MM.1S (cell line): ENCODE results near the gene CHMP1A.

Source experiments
- DNase-seq: peaks from one replicate; pipeline ENCODE4 v3.0.0-alpha.2; 2015
- H2AFZ ChIP-seq: fragments of 300-600 bp; sonication (generic); 2 replicates; pipeline ENCODE4 v1.6.0; 2016; ENCODE audit warnings: antibody characterized with exemption, low read length
- H3F3A ChIP-seq: fragments of 300-600 bp; sonication (generic); 2 replicates; pipeline ENCODE4 v1.6.1; 2016; ENCODE audit warnings: mild to moderate bottlenecking, antibody characterized with exemption, low read length, moderate library complexity, mixed read lengths; ENCODE audit not compliant: insufficient read depth
- H3K27ac ChIP-seq: fragments of 300-600 bp; sonication (generic); 2 replicates; pipeline ENCODE4 v1.5.1; 2016; ENCODE audit warnings: mild to moderate bottlenecking, low read length
- H3K27me3 ChIP-seq: fragments of 300-600 bp; sonication (generic); replicated peaks from 2 replicates; pipeline ENCODE4 v1.6.0; 2016; ENCODE audit warnings: low read length; ENCODE audit not compliant: insufficient read depth
- H3K36me3 ChIP-seq: fragments of 300-600 bp; sonication (generic); replicated peaks from 2 replicates; pipeline ENCODE4 v1.6.1; 2016; ENCODE audit warnings: mild to moderate bottlenecking, low read length, mixed read lengths; ENCODE audit not compliant: insufficient read depth
- H3K4me1 ChIP-seq: fragments of 300-600 bp; sonication (generic); 2 replicates; pipeline ENCODE4 v1.6.1; 2016; ENCODE audit warnings: low read length, mixed read lengths
- H3K4me2 ChIP-seq: fragments of 300-600 bp; sonication (generic); 2 replicates; pipeline ENCODE4 v1.6.0; 2016; ENCODE audit warnings: low read depth, low read length
- H3K4me3 ChIP-seq: fragments of 300-600 bp; sonication (generic); 2 replicates; pipeline ENCODE4 v1.5.1; 2016; ENCODE audit warnings: low read length, mixed read lengths
- H3K79me2 ChIP-seq: fragments of 300-600 bp; sonication (generic); 2 replicates; pipeline ENCODE4 v1.6.1; 2016; ENCODE audit warnings: mixed run types, low read length, mixed read lengths
- H3K9ac ChIP-seq: fragments of 300-600 bp; sonication (generic); 2 replicates; pipeline ENCODE4 v1.6.1; 2016; ENCODE audit warnings: low read length, mixed read lengths
- H3K9me2 ChIP-seq: fragments of 300-600 bp; sonication (generic); replicated peaks from 2 replicates; pipeline ENCODE4 v1.6.1; 2016; ENCODE audit warnings: mild to moderate bottlenecking, low read length, mixed read lengths; ENCODE audit not compliant: insufficient read depth
- H3K9me3 ChIP-seq: fragments of 300-600 bp; sonication (generic); replicated peaks from 2 replicates; pipeline ENCODE4 v1.6.1; 2016; ENCODE audit warnings: mild to moderate bottlenecking, low read length, mixed read lengths; ENCODE audit not compliant: insufficient read depth
- H4K20me1 ChIP-seq: fragments of 300-600 bp; sonication (generic); 2 replicates; pipeline ENCODE4 v1.6.1; 2016; ENCODE audit warnings: mild to moderate bottlenecking, low read length, moderate library complexity, mixed read lengths; ENCODE audit not compliant: insufficient read depth
- CTCF ChIP-seq: fragments of 300-600 bp; sonication (generic); IDR thresholded peaks from 2 replicates; pipeline ENCODE4 v1.5.1; 2016; ENCODE audit warnings: antibody characterized with exemption, low read length, mixed read lengths
- EZH2 ChIP-seq: fragments of 300-600 bp; sonication (generic); optimal IDR thresholded peaks from 2 replicates; pipeline ENCODE3; 2017; ENCODE audit warnings: low read depth, mild to moderate bottlenecking, antibody characterized with exemption, low read length, mixed read lengths
- EZH2phosphoT487 ChIP-seq: fragments of 300-600 bp; sonication (generic); IDR thresholded peaks from 2 replicates; pipeline ENCODE4 v1.6.1; 2018; ENCODE audit warnings: antibody characterized with exemption, low read length

Gene CHMP1A

GRCh38 chr16:89704281-89704680 is 46.8 kb upstream of the CHMP1A start:
- 0 out of 2 replicates have a peak, but pooled peaks cover 3% of the 10 kb centered on the region for H3K4me1 ChIP-seq
- TF ChIP-seq CTCF = no peak
- TF ChIP-seq EZH2 = no peak
- TF ChIP-seq EZH2phosphoT487 = no peak
- no peak overlapping the region for H3K27ac ChIP-seq
- H3K9me3 ChIP-seq = no peaks in the 10 kb centered on the region
- no peaks in the 10 kb centered on the region for H3K36me3 ChIP-seq
- no peak overlapping the region for H2AFZ ChIP-seq
- no peak overlapping the region for H3K4me2 ChIP-seq
- H3K4me3 ChIP-seq = no peak overlapping the region
- no peaks in the 10 kb centered on the region for H3K27me3 ChIP-seq
- H3K79me2 ChIP-seq = no peaks in the 10 kb centered on the region; the same call in 1 of the 2 replicates
- H3K9me2 ChIP-seq = no peaks in the 10 kb centered on the region
- H4K20me1 ChIP-seq = no peaks in the 10 kb centered on the region
- peaks cover 6% of the 10 kb centered on the region; the same call in 1 of the 2 replicates for H3F3A ChIP-seq
- no peak for DNase-seq
- H3K9ac ChIP-seq = no peak overlapping the region

- no peak for TF ChIP-seq EZH2phosphoT487
- no peak for TF ChIP-seq EZH2
- TF ChIP-seq CTCF = no peak
- no peaks in the 10 kb centered on the region for H3K9me2 ChIP-seq
- H3K4me1 ChIP-seq = 0 out of 2 replicates have a peak, but pooled peaks cover 3% of the 10 kb centered on the region
- peaks cover 6% of the 10 kb centered on the region; the same call in 1 of the 2 replicates for H3F3A ChIP-seq
- H3K79me2 ChIP-seq = no peaks in the 10 kb centered on the region; the same call in 1 of the 2 replicates
- no peaks in the 10 kb centered on the region for H3K27me3 ChIP-seq
- H3K27ac ChIP-seq = peak within 1 kb of the TSS; percentile 86
- peak within 1 kb of the TSS; percentile 66 for H3K4me3 ChIP-seq
- H4K20me1 ChIP-seq = no peaks in the 10 kb centered on the region
- H3K9ac ChIP-seq = peak within 1 kb of the TSS; percentile 75
- no peak within 1 kb of the TSS for H2AFZ ChIP-seq
- no peaks in the 10 kb centered on the region for H3K36me3 ChIP-seq
- H3K9me3 ChIP-seq = no peaks in the 10 kb centered on the region
- peak; percentile 91 for DNase-seq
- H3K4me2 ChIP-seq = peak within 1 kb of the TSS; percentile 78
These were observed 44.2 kb upstream of the CHMP1A start, which contains the start of gene SPATA2L for GRCh38 chr16:89701425-89702406. Gene SPATA2L, minus strand, starts transcription at chr16:89701705. Its CDS starts 473 bp downstream, at chr16:89701232.

GRCh38 chr16:89700649-89701424 is 43.3 kb upstream of the CHMP1A start:
- Histone ChIP-seq H3K4me1 (0 out of 2 replicates have a peak, but pooled peaks cover 3% of the 10 kb centered on the region), H3K9me2 (no peaks in the 10 kb centered on the region), H3K27ac (peak overlapping the region; percentile 86), H3K4me2 (peak overlapping the region; percentile 78), H2AFZ (no peak overlapping the region), H3K9me3 (no peaks in the 10 kb centered on the region), H3K4me3 (peak overlapping the region; percentile 62), H3K27me3 (no peaks in the 10 kb centered on the region), H3K36me3 (no peaks in the 10 kb centered on the region), H3K79me2 (no peaks in the 10 kb centered on the region; the same call in 1 of the 2 replicates), H3F3A (peaks cover 6% of the 10 kb centered on the region; the same call in 1 of the 2 replicates), H3K9ac (peak overlapping the region; percentile 75), H4K20me1 (no peaks in the 10 kb centered on the region)
- TF ChIP-seq EZH2phosphoT487 (no peak), CTCF (peak; percentile 16; the same call in 1 of the 2 replicates)
- peak; percentile 63 for DNase-seq
